Measurements from ENCODE around the gene PKN3.
"Not testable (repeated sequence)": the region's sequence is repeated elsewhere in the genome, so short reads cannot be mapped to it uniquely, and the experiment has no call there.

Gene PKN3

DNA sequence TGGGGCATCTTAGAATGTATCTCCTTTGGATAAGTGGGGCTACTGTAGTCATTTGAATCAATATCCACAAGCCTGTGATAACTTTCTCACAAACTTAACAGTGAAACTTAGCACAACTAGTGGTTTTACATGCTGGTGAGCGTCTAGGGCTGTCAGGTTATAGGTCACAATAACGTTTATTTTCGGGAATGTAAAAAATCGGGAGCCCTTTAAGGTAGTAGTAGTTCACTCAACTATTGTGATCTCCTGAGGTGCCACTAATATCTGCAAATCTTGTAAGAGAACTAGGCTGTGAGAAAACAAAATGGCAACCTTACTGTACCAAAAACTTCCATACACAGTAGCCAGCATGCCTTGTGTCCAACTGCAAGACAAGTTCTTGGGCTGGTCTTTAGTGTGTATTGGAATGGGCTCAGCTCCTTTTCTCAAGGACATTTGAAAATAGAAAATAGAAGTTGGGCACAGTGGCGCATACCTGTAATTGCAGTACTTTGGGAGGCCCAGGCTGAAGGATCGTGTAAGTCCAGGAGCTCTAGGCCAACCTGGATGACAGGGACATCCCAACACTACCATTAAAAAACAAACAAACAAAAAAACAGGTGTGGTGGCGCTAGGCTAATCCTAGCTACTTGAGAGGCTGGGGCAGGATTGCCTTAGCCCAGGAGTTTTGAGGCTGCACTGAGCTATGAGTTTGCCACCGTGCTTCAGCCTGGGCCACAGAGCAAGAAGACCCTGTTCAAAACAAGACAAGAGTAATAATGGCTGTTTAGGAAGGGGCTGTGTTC, 5.2 kb upstream of the PKN3 start:
- no peaks in the 10 kb centered on the region for H3K9me3 ChIP-seq (ENCODE audit: low read length)
- H3K9ac ChIP-seq (ENCODE audit: low read length), result no peak overlapping the region
- peaks cover 24% of the 10 kb centered on the region for H3K36me3 ChIP-seq (ENCODE audit: insufficient read depth, low read length)
- H3K4me3 ChIP-seq (ENCODE audit: low read depth in 1 of 2, low read length in 2 of 2), result no peak overlapping the region
- H3K27ac ChIP-seq (ENCODE audit: low read depth, low read length), result no peak overlapping the region
- H3K4me1 ChIP-seq (ENCODE audit: insufficient read depth, low read length), result no peaks in the 10 kb centered on the region
- H3K27me3 ChIP-seq (ENCODE audit: control insufficient read depth in 1 of 2, insufficient read depth in 2 of 2, low read length in 2 of 2), result no peaks in the 10 kb centered on the region

DNA sequence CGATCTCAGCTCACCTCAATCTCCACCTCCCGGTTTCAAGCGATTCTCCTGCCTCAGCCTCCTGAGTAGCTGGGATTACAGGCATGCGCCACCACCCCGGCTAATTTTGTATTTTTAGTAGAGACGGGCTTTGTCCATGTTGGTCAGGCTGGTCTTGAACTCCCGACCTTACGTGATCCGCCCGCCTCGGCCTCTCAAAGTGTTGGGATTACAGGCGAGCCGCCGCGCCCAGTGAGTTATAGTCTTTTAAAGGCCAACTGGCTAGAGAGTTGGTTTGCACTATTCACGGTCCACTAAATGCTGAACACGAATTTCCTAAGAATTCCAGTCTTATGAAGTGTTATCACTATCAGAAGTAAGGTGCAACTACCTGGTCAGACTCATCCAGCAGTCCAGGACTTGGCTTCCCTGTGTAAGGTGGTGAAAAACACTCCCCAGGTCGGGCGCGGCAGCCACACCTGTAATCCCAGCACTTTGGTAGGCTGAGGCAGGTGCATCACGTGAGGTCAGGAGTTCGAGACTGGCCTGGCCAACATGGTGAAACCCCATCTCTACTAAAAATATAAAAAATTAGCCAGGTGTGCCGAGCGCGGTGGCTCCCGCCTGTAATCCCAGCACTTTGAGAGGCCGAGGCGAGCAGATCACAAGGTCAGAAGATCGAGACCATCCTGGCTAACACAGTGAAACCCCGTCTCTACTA, 3.1 kb upstream of the PKN3 start:
- H3K27ac ChIP-seq (ENCODE audit: low read depth, low read length); H3K36me3 ChIP-seq (ENCODE audit: insufficient read depth, low read length); H3K4me3 ChIP-seq (ENCODE audit: low read depth in 1 of 2, low read length in 2 of 2); H3K27me3 ChIP-seq (ENCODE audit: control insufficient read depth in 1 of 2, insufficient read depth in 2 of 2, low read length in 2 of 2); H3K9ac ChIP-seq (ENCODE audit: low read length); H3K9me3 ChIP-seq (ENCODE audit: low read length); H3K4me1 ChIP-seq (ENCODE audit: insufficient read depth, low read length): not testable (repeated sequence)

DNA sequence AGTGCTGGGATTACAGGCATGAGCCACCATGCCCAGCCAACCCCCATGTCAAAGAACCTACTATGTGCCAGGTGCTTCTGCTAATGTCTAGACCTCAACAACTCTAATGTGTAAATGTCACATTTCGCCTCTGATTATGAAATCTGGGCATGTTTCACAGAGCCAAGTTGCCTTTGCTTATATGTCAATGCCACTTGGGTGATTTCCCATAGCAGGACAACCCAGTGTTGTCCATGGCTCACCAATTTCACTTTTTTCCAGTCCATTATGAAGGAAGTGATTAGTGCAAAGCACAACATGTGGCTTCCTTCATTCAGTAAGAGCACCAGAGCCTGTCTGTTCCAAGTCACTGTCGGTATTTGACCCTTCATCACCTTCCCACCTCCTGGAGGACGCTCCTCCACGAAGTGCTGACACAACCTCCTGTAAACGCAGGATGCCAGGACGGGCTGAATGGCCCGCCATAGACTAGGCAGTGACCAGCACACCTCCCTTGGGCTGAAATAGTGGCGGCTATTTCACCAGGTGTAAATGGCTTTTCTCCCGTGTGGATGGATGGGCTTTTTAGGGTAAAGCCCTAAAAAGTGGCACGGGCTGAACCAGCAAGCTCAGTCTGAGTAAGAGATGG, 962 bp upstream of the PKN3 start:
- no peak overlapping the region for H3K27ac ChIP-seq (ENCODE audit: low read depth, low read length)
- no peaks in the 10 kb centered on the region for H3K27me3 ChIP-seq (ENCODE audit: control insufficient read depth in 1 of 2, insufficient read depth in 2 of 2, low read length in 2 of 2)
- H3K9me3 ChIP-seq (ENCODE audit: low read length), result no peaks in the 10 kb centered on the region
- H3K4me3 ChIP-seq (ENCODE audit: low read depth in 1 of 2, low read length in 2 of 2), result no peak overlapping the region
- H3K9ac ChIP-seq (ENCODE audit: low read length), result no peak overlapping the region
- no peaks in the 10 kb centered on the region for H3K36me3 ChIP-seq (ENCODE audit: insufficient read depth, low read length)
- H3K4me1 ChIP-seq (ENCODE audit: insufficient read depth, low read length), result no peaks in the 10 kb centered on the region

DNA sequence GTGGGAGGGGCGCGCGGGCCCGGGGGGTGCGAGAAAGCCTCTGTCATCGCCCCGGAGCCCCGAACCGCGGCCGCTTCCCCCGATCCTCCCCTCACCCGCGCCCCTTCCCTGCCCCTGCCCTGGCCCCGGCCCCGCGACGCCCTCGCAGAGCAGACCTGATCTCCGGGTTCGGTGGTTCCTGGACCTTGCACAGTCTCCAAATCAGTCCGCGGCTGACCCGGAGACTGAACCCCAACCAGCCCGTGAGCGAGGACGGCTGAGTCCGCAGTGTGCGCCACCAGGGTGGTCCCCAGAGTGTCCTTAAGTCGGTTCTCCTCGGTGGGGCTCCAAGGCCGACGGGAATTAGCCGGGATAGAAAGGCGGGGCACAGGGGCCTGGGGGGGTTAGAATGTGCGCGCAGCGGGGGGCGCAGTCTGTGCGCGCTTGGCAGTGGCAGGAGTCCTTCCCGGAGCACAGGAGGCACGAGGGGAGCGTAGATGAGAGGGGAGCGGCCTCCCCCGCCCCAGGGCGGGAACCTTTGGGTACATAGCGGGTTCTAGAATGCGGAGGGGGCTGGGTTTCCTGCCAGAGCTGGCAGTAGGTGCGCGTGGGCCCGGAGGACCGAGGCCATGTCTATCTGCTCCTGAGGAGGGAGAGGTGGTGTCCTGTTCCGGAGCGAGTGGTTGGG, 779 bp downstream of the PKN3 start:
- H3K27ac ChIP-seq (ENCODE audit: low read depth, low read length), result peak overlapping the region; percentile 10
- H3K4me3 ChIP-seq (ENCODE audit: low read depth in 1 of 2, low read length in 2 of 2), result peak overlapping the region; percentile 55 to 64
- no peaks in the 10 kb centered on the region for H3K9me3 ChIP-seq (ENCODE audit: low read length)
- H3K4me1 ChIP-seq (ENCODE audit: insufficient read depth, low read length), result no peaks in the 10 kb centered on the region
- no peaks in the 10 kb centered on the region for H3K36me3 ChIP-seq (ENCODE audit: insufficient read depth, low read length)
- no peak overlapping the region for H3K9ac ChIP-seq (ENCODE audit: low read length)
- no peaks in the 10 kb centered on the region for H3K27me3 ChIP-seq (ENCODE audit: control insufficient read depth in 1 of 2, insufficient read depth in 2 of 2, low read length in 2 of 2)

DNA sequence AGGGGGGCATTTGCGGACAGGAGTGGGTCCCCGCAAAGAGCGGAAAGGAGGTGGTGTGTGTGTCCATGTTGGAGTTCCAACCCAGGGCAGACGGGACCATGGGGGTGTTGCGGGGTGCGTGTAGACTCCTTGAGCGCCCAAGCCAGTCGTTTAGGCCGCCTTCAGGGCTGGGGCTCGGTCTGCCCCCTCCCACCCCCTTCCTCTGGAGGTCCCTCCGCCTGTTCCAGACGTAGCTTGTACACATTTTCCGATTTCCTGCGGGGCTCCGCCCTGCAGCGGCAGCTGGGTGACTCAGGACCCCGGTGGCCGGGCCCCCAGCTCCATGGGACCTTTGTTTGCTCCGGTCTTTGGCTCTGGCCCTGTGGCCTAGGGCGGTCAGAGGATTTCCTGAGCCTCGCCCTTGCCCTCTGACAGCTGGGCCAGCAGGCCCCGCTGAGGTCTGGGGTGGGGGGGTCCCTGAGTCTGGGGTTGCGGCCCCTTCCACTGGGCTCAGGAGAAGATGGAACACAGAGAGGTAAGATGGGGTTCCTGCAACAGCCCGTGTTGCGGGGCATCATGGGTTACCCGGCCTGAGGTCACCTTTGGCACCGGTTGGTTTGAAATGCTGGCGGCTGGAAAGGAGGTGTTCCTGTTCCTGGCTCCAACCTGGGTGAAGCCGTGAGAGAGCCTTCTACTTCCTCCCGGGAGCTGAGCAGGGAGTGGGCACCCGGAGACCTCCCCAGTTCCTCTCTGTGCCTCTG, 1.5 kb downstream of the PKN3 start:
- Histone ChIP-seq H3K27ac (ENCODE audit: low read depth, low read length) (no peak overlapping the region), H3K27me3 (ENCODE audit: control insufficient read depth in 1 of 2, insufficient read depth in 2 of 2, low read length in 2 of 2) (no peaks in the 10 kb centered on the region), H3K36me3 (ENCODE audit: insufficient read depth, low read length) (no peaks in the 10 kb centered on the region), H3K4me1 (ENCODE audit: insufficient read depth, low read length) (no peaks in the 10 kb centered on the region), H3K9me3 (ENCODE audit: low read length) (no peaks in the 10 kb centered on the region), H3K4me3 (ENCODE audit: low read depth in 1 of 2, low read length in 2 of 2) (peak overlapping the region in 1 of 2 donors; percentile 55), H3K9ac (ENCODE audit: low read length) (no peak overlapping the region)

DNA sequence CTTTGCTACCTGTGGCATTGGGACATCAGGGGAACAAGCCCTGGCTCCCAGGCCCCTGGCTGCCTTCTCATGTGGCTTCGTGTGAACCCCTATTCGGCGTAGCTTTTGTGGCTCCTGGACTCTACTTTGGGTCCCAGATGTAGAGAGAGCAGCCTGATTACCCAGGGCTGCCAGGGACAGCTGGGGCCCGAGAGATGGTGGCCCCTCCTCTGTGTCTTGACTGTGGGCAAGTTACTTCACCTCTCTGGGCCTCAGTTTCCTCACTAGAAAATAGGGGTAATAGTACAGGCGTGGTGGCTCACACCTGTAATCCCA, 2.0 kb downstream of the PKN3 start:
- Histone ChIP-seq H3K36me3 (ENCODE audit: insufficient read depth, low read length) (no peaks in the 10 kb centered on the region), H3K9ac (ENCODE audit: low read length) (no peak overlapping the region), H3K27ac (ENCODE audit: low read depth, low read length) (no peak overlapping the region), H3K9me3 (ENCODE audit: low read length) (no peaks in the 10 kb centered on the region), H3K4me3 (ENCODE audit: low read depth in 1 of 2, low read length in 2 of 2) (no peak overlapping the region), H3K4me1 (ENCODE audit: insufficient read depth, low read length) (no peaks in the 10 kb centered on the region), H3K27me3 (ENCODE audit: control insufficient read depth in 1 of 2, insufficient read depth in 2 of 2, low read length in 2 of 2) (no peaks in the 10 kb centered on the region)

DNA sequence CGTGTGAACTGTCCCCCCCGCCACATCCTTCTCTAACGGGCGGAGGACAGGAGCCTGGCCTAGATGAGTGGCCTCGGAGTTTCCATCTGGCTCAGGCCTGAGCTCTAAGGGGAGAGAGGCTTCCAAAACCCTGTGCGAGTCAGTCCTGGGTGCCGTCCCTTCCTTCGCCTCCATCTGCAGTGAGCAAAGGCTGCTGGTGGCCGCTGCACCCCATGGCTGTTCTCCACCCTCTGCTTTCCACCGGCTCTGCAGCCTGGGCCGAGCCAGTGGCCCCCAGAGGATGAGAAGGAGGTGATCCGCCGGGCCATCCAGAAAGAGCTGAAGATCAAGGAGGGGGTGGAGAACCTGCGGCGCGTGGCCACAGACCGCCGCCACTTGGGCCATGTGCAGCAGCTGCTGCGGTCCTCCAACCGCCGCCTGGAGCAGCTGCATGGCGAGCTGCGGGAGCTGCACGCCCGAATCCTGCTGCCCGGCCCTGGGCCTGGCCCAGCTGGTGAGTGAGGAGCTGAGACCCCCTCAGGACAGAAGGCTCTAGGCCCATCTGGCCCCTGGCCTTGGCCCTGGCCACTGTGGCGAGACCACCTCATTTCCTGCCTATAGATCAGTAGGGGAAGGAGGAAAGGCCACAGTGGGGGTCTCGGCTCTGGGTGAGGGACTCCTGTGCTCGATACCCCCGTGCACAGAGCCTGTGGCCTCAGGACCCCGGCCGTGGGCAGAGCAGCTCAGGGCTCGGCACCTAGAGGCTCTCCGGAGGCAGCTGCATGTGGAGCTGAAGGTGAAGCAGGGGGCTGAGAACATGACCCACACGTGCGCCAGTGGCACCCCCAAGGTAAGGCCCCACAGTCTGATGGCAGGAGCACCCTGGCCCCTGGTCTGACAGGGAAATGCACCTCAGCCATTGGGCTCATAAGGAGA, 3.0 kb downstream of the PKN3 start:
- Histone ChIP-seq H3K9me3 (ENCODE audit: low read length) (no peaks in the 10 kb centered on the region), H3K9ac (ENCODE audit: low read length) (no peak overlapping the region), H3K27ac (ENCODE audit: low read depth, low read length) (no peak overlapping the region), H3K4me3 (ENCODE audit: low read depth in 1 of 2, low read length in 2 of 2) (no peak overlapping the region), H3K36me3 (ENCODE audit: insufficient read depth, low read length) (no peaks in the 10 kb centered on the region), H3K27me3 (ENCODE audit: control insufficient read depth in 1 of 2, insufficient read depth in 2 of 2, low read length in 2 of 2) (no peaks in the 10 kb centered on the region), H3K4me1 (ENCODE audit: insufficient read depth, low read length) (no peaks in the 10 kb centered on the region)

DNA sequence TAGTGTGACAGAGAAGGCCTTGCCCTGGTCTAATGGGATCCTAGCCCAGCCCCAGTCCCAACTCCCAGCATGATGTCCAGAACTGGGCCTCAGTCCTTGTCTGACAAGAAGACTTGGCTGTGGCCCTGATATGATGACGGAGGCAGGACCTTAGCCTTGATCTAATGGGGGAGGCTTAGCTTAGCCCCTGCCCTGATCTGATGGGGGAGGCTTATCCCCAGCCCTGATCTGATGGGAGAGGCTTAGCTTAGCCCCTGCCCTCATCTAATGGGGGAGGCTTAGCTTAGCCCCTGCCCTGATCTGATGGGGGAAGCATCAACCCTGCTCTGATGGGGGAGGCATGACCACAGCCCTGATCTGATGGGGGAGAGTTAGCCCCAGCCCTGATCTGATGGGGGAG, 3.7 kb downstream of the PKN3 start:
- Histone ChIP-seq H3K27me3 (ENCODE audit: control insufficient read depth in 1 of 2, insufficient read depth in 2 of 2, low read length in 2 of 2) (no peaks in the 10 kb centered on the region), H3K36me3 (ENCODE audit: insufficient read depth, low read length) (no peaks in the 10 kb centered on the region), H3K9me3 (ENCODE audit: low read length) (no peaks in the 10 kb centered on the region), H3K4me3 (ENCODE audit: low read depth in 1 of 2, low read length in 2 of 2) (no peak overlapping the region), H3K4me1 (ENCODE audit: insufficient read depth, low read length) (no peaks in the 10 kb centered on the region), H3K9ac (ENCODE audit: low read length) (no peak overlapping the region), H3K27ac (ENCODE audit: low read depth, low read length) (no peak overlapping the region)

DNA sequence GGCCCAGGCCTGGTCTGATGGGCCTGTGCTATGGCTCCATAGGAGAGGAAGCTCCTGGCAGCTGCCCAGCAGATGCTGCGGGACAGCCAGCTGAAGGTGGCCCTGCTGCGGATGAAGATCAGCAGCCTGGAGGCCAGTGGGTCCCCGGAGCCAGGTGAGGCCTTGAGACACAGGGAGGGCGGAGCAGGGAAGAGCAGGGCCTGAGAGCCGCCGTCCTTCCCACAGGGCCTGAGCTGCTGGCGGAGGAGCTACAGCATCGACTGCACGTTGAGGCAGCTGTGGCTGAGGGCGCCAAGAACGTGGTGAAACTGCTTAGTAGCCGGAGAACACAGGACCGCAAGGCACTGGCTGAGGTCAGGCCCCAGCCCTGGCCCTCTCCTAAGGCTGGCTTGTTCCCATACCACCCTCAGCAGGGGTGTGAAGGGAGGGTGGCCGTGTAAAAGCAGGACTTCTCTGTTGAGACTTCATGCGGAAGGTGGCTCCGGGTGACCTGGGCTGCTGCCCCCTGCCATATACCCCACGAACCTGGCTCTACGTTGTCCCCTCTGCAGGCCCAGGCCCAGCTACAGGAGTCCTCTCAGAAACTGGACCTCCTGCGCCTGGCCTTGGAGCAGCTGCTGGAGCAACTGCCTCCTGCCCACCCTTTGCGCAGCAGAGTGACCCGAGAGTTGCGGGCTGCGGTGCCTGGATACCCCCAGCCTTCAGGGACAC, 4.5 kb downstream of the PKN3 start:
- no peak overlapping the region for H3K4me3 ChIP-seq (ENCODE audit: low read depth in 1 of 2, low read length in 2 of 2)
- H3K27ac ChIP-seq (ENCODE audit: low read depth, low read length), result no peak overlapping the region
- no peak overlapping the region for H3K9ac ChIP-seq (ENCODE audit: low read length)
- no peaks in the 10 kb centered on the region for H3K9me3 ChIP-seq (ENCODE audit: low read length)
- no peaks in the 10 kb centered on the region for H3K4me1 ChIP-seq (ENCODE audit: insufficient read depth, low read length)
- H3K36me3 ChIP-seq (ENCODE audit: insufficient read depth, low read length), result no peaks in the 10 kb centered on the region
- H3K27me3 ChIP-seq (ENCODE audit: control insufficient read depth in 1 of 2, insufficient read depth in 2 of 2, low read length in 2 of 2), result no peaks in the 10 kb centered on the region

DNA sequence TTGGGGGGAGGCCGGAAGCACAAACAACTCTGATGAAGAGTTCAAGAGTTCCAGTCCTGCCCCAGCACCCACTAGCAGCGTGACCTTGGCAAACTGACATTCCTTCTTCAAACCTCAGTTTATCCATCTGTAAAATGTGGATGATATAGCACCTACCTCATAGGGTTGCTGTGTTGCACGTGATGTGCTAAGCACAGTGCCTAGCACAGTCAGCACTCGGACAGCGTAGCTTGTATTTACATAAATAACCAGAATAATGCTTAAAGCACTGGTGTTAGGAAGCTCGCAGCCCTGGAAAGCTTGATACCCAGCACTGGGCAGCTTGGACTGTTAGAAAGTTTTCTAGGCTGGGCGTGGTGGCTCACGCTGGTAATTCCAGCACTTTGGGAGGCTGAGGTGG, 5.1 kb downstream of the PKN3 start:
- Histone ChIP-seq H3K36me3 (ENCODE audit: insufficient read depth, low read length) (no peaks in the 10 kb centered on the region), H3K4me1 (ENCODE audit: insufficient read depth, low read length) (no peaks in the 10 kb centered on the region), H3K4me3 (ENCODE audit: low read depth in 1 of 2, low read length in 2 of 2) (no peak overlapping the region), H3K27ac (ENCODE audit: low read depth, low read length) (no peak overlapping the region), H3K9me3 (ENCODE audit: low read length) (no peaks in the 10 kb centered on the region), H3K9ac (ENCODE audit: low read length) (no peak overlapping the region), H3K27me3 (ENCODE audit: control insufficient read depth in 1 of 2, insufficient read depth in 2 of 2, low read length in 2 of 2) (no peaks in the 10 kb centered on the region)

All from muscle layer of colon (tissue), 2 donors.